ENCODE measurements around the gene CEP95. TPM values are rescaled to one million over a fixed set of nuclear protein-coding genes. Genes with fewer than 3 reads are reported as not detected.
"Not testable (repeated sequence)": the region's sequence is repeated elsewhere in the genome, so short reads cannot be mapped to it uniquely, and the experiment has no call there.

The CEP95 gene, protein sequence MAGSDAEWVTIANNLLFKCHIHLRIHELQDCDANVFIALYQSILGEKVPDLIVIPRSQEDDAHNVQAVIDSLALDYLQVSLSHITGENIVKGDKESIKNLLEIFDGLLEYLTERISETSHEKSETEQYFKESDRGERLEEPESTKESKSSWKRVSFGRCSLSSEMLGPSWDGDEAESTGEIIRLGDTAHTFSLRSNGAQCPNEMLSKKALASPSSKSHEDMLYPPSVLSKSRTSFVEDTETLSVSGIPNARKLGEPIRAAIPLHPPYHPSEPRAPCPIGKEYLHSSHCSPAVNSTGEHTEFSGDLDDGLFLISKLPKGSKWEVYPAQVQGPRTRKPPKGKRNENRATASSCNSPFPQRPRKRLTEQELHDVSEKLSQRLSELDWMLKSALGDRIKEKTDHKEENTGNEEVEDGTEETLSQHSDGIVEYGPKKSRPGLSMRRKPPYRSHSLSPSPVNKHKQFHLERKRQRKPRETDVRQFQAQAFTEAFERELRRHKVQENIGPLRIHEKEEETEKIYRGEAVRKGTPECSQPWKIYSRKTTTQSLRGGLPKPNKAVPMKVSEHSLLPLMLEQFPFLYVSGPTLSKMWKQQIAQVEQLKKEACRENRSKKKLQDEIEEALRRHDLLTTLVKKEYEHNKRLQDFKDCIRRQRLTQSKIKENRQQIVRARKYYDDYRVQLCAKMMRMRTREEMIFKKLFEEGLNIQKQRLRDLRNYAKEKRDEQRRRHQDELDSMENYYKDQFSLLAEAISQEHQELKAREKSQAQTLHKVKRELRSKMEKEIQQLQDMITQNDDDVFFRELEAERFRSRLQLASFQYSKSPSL
- total RNA-seq, result 26.8 TPM
- long read RNA-seq, partial matches to known transcripts, result 2 of 22 reads
- long read RNA-seq, other reads (novel, unspliced or antisense), result 16 of 22 reads

DNA sequence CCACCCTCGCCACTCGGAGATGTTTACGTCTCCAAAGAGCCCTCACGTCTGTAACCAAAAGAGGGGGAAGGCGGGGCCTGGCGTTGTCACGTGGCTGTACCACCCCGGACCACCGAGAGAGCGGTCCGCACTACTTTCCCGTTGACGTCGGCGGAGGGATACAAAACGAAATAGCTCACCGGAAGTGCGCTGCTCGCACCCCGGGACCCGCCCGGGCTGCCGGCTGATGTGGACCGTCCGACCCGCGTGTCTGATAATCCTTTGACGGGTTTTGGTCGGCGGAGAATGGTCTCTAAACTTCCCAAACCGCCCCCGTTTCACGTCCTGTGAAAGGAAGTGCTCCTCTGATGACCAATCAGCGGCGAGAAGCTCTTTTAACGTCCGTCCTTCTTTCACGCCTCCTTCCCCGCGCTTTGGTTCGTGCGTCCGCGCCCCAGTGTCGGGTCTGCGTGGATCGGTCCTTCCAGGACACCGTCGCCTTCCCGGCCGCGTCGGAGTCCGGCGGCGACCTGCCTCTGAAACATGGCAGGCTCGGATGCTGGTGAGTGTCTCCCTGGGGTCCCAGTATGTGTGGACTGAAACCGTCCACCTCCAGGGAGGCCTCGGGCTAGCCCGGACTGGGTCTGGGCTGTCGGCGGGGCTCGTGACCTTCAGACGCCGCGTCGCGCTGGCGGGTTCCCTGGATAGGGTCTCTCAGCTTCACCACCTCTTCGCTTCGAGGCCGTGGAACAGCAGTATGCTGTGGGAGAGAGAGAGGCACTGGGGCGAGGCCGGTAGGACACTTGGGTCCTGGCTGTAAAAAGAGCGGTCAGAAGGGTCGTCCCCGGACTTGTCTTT is at the start of gene CEP95:
TSS of gene CEP95 (plus strand) at position 402 of the 837 bp plus-strand sequence. CDS start at position 523, 121 bp downstream.
- DNase-seq (ENCODE audit: low spot score), result peak; percentile 95

DNA sequence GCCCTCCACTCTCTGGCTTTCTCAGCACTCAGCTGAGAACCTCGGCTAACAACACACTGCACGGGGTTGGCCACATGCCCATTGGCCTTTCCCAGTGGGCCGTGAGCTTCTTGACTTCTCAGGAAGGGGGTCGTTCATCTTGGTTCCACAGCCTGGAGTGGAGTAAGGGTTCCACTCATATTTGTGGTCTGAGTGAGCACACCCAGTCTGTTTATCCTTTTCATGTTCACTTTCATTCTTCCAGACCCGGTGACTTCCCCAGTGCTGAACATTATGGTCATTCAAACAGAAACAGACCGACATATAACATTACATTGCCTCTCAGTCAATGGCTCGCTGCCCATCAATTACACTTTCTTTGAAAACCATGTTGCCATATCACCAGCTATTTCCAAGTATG is 49.6 kb upstream of the CEP95 start:
- DNase-seq (ENCODE audit: low spot score), result peak; percentile 6

DNA sequence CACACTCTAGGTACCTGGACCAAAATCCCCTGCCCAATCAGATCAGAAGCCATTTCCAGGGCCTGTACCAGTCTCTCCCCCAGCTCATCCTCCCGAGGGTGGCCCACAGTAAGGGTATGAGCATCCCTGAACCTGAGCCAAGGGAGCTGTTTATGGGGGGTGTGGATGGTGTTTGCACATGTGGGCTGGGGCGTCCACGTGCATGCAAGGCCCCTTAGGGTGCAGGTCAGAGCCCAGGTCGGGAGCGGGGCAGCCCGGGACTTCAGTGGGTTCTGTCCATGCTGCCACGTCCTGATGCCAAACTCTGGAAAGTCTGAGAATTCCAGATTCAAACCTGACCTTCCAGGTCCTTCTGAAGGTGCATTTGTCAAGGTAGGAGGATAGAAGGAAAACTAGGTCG is 48.0 kb upstream of the CEP95 start:
- DNase-seq (ENCODE audit: low spot score), result peak; percentile 51

DNA sequence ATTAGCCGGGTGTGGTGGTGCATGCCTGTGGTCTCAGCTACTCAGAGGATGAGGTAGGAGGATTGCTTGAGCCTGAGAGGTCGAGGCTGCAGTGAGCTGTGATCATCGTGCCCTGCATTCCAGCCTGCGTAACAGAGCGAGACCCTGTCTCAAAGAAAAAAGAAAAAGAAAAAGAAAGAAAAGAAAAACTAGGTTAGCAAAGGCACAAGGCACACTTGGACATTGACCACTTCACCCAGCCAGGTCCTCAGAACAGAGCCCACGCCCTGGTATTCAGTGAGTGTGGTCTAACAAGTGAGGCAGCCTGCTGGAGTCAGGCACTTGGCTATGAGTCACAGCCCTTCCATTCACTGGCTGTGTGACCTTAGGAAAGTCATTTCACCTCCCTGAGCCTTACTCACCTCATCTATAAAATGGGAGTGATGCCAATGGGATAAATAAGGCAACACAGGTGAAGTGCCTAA is 47.5 kb upstream of the CEP95 start:
- DNase-seq (ENCODE audit: low spot score), result no peak

DNA sequence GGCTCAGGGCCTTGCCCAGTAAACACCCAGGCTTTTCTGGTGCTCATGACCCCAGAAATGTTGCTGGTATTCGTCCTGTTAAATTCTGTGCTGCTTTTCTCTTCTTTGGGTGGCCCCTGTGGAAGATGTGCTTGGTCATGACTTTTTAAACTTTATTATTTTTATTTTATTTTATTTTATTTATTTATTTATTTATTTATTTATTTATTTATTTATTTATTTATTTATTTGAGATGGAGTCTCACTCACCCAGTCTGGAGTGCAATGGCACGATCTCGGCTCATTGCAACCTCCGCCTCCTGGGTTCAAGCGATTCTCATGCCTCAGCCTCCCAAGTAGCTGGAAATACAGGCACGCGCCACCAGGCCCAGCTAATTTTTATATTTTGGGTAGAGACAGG is 47.0 kb upstream of the CEP95 start:
- DNase-seq (ENCODE audit: low spot score), result not testable (repeated sequence)

DNA sequence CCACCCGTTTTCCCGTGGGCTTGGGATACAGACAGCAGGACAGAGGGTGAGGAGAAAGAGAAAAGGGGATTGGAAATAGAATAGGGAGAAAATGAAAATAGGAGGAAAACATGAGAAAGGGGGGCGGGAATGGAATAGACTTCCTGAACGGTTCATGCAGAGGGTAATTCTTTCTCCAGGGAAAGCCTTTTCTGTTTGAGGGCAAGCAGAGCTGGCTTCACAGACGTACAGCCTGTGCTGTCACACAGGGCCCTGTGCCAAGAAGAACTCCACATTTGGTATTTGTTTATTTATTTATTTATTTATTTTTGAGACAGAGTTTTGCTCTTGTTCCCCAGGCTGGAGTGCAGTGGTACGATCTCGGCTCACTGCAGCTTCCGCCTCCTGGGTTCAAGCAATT is 45.8 kb upstream of the CEP95 start:
- DNase-seq (ENCODE audit: low spot score), result no peak

DNA sequence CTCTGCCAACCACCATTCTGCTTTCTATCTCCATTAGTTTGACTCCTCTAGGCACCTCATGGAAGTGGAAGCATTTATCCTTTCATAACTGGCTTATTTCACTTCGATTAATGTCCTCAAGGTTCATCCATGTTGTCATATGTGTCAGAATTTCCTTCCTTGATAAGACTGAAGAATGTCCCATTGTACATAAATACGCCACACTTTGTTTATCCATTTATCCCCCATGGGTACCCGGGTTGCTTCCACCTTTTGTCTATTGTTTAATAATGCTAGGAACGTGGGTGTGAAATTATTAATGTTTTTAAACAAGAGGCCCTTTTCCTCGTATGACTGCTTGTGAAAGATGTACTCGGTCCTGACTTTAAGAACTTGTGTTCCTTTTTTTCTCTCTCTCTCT is 45.0 kb upstream of the CEP95 start:
- no peak for DNase-seq (ENCODE audit: low spot score)

DNA sequence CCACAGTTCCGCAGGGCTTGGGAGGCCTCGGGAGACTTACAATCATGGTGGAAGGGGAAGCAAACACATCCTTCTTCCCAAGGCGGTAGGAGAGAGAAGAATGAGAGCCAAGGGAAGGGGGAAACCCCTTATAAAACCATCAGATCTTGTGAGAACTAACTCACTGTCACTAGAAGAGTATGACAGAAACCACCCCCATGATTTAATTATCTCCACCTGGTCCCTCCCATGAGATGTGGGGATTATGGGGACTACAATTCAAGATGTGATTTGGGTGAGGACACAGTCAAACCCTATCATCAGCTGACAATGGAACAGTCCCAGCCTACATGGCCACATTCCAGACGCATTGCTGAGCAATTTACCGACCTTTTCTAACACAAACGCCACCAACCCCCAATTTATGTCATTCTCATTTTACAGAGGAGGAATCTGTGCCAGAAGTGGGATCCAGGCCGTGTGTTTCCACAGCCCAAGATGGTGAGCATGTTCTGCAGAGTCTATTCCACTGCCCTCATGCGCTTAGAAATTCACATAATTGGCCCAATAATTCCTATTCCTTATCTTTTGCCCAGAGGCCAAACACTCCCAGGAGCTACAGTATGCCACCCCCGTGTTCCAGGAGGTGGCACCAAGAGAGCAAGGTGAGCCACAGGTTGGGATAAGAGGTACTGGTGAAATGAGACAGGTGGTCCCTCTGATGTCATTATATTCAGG is 40.6 kb upstream of the CEP95 start:
- DNase-seq (ENCODE audit: low spot score), result no peak

DNA sequence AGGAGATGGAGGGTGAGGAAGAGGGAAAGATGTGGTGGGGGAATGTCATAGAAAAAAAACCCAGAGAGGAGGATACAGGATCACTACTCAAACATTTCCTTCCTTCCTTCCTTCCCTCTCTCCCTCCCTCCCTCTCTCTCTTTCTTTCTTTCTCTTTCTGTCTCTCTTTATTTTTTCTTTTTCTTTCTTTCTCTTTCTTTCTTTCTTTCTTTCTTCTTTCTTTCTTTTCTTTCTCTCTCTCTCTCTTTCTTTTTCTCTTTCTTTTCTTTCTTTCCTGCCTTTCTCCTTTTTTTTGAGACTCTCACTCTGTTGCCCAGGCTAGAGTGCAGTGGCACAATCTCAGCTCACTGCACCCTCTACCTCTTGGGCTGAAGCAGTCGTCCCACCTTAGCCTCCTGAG is 39.9 kb upstream of the CEP95 start:
- DNase-seq (ENCODE audit: low spot score), result not testable (repeated sequence)

DNA sequence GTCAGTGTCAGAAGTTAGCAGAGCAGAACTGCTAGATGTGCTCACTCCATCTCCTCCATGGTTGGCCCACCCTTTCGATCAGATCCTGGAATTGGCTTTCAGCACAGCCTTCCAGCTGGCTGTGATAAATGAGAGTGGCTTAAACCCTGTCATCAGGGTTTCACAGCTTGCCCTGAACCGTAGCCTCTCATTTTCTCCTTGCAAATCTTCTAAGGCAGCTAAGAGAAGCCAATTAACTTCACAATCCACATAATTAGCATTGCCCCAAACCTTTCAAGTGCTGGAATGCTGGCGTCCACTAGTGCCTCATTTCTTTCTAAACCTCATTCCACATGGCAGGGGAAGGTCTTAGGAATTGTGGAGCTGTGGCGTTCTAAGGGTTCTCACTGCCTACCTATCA is 36.2 kb upstream of the CEP95 start:
- DNase-seq (ENCODE audit: low spot score), result no peak

DNA sequence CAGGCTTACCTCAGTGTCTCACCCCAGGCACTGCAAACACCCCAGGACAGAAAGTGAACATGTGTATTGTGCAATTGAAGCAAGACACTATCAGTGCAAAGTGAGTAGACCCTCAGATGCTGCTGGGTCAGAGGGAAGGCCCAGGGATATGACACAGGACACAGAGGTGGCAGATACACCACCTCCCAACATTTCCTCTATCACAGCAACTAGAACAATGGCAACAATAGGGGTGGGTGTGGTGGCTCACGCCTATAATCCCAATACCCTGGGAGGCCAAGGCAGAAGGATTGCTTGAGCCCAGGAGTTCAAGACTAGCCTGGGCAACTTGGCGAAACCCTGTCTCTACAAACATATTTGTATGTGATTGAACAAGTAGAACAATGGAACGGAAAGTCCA is 35.3 kb upstream of the CEP95 start:
- DNase-seq (ENCODE audit: low spot score), result no peak

DNA sequence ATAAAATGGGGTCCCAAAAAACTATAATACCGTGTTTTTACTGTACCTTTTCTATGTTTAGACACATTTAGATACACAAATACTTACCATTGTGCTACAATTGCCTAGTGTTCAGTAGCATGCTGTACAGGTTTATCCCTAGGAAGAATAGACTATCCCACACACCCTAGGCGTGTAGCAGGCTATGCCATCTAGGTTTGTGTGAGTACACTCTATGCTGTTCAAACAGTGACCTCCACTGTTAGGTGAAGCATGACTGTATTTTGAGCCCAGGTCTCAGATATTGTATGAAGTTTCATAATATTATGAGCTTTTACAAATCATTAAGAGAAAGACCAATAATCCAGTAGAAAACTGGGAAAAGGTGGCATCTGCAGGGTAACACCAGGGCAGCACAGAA is 34.2 kb upstream of the CEP95 start:
- no peak for DNase-seq (ENCODE audit: low spot score)

DNA sequence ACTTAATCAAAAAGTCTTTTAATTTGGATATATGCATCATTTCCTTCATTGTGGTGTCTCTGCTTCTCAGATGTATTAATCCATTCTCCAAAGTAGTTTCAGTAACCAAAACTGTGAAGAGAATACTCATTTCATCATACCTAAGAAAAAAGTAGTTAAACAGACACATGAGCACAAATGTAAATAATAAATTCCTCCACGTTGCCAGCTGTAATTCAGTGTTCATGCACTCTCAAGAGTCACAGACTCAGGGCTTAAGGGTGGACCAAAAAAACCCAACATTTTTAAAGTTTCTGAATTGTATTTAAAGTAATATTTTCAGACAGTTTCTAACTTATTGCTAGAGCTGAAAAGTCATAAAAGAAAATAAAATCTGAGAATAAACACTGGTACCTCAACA is 28.9 kb upstream of the CEP95 start:
- DNase-seq (ENCODE audit: low spot score), result no peak

DNA sequence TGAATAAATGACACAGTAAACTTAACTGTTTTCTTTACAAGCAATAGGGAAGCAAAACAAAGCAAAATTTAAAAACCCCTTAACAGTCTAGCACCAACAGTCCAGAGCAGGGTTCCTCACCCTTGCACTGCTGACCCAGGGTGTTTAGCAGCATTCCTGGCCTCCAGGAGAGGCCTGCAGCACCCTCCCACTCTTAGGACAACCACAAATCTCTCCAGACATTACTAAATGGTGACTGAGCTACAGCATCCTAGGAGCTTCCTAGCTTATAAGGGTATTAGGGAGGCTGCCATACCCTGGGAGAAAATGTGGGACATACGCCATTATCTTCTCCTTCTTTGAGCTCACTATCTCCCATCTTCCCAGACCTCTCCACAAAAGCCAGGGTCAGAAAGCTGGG is 25.8 kb upstream of the CEP95 start:
- DNase-seq (ENCODE audit: low spot score), result no peak

DNA sequence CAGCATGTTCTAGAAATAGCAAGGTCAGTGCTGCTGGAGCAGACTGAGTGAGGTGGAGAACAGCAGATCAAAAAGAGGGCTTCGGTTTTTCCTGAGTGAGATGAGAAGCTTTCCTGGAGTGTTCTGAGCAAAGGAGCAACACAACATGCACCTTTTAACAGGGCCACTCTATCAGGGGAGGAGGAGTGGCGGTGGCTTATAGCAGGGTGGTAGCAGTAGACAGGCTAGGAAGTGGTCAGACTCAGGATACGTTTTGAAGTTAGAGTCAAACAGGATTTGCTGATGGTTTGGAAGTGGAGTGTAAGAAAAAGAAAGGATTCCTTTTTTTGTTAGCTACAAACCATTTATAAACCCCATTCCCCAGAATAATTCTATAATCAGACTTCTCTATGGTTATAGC is 22.4 kb upstream of the CEP95 start:
- no peak for DNase-seq (ENCODE audit: low spot score)

DNA sequence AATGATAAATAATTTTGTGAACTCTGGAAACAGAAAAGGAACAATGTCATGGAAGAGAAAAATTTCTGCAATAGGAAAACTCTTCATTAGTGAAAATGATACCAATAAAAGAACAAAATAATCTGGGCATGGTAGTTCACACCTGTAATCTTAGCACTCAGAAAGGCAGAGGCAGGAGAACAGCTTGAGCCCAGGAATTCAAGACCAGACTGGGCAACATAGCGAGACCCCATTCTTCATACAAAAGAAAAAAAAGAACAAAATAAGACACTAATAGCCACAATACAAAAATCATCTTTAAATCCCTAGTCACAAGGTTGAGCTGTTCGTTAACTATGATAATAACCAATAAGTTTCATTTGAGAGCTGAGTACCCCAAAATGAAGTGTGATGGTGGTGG is 18.5 kb upstream of the CEP95 start:
- DNase-seq (ENCODE audit: low spot score), result no peak

DNA sequence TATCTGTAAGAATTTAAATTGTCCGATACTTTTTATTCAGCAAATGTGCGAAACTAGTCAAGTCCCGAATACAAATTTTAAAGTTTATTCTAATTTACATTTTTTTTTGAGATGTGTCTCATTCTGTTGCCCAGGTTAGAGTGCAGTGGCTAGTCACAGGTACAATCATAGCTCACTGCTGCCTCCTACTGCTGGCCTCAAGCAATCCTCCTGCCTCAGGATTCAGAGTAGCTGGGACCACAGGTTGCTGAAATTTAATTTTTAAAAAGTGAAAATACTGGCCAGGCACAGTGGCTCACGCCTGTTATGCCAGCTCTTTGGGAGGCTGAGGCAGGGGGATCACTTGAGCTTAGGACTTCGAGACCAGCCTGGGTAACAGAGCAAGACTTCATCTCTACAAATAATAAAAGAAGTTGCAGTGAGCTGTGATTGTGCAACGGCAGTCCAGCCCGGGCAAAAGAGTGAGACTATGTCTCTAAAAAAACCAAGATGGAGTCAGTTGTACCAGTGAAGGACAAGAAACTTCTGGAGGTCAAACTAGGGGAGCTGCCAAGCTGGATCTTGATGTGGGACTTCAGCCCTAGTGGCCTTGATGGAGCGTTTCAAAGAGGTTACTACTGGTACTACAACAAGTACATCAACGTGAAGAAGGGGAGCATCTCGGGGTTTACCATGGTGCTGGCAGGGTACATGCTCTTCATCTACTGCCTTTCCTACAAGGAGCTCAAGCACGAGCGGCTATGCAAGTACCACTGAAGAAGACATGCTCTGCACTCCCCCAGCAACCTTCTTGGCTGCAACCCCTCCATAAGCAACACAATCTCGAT is 15.5 kb upstream of the CEP95 start:
- DNase-seq (ENCODE audit: low spot score), result no peak

DNA sequence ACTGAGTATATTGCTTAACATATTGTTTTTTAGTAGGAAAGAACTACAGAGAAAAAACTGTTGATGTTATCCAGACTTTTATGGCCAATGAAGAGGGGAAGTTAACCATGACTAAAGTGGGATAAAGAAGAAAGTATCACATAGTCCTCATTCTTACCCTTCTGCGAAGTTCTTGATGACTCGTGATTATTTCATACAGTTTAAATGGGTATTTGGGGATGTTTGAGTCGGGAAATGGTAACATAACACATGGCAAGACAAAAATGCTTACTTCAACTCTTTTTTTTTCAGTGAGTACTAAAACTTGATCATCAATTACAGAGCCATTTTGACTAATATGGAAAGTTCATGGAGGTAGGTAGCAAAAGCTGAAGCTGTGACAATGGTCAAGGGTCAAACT is 14.8 kb upstream of the CEP95 start:
- DNase-seq (ENCODE audit: low spot score), result no peak

DNA sequence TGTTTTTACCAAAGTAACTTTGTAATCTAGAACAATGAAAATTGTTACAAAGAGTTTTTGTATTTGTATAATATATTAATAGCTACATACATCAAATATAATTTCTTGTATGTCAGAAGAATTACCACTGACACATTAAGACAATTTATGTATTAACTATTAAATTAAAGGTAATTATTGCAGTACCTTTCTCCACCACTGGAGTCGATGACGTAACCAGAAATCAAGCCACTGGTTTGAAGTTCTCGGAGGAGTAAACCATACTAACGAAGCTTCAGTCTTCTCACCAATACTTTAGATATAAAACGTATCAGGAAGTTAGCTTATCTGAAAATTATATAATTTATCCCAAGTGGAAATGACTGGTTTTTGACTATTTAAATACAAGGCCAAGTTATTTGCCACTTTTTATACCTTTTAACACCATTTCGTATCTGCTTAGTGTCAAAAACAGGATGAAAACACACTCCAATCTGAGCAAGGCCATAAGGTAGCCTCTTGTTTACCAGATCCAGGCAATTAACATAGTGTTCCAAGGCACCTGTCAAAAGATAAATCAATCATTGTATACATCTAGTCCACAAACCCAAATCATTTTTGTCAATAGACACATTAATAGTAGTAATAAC is 14.2 kb upstream of the CEP95 start:
- DNase-seq (ENCODE audit: low spot score), result no peak

Measured in mesenteric fat pad (tissue), 1 donor.